OCI-LY7 (cell line): ENCODE data around the gene TALDO1.

Source experiments
- EZH2phosphoT487 ChIP-seq: fragments of 200-600 bp; sonication (generic); IDR thresholded peaks from 2 replicates; pipeline ENCODE4 v1.6.1; 2018; ENCODE audit warnings: low read depth, borderline replicate concordance, mild to moderate bottlenecking, mixed run types, antibody characterized with exemption, low read length, moderate library complexity, mixed read lengths
- TF ChIP-seq, protein P1 (sequence below): fragments of 200-600 bp; sonication (generic); conservative IDR thresholded peaks from 2 replicates; pipeline ENCODE4 v1.5.1; 2014; ENCODE audit warnings: mild to moderate bottlenecking, antibody characterized with exemption, low read length, moderate library complexity, mixed read lengths

DNA sequence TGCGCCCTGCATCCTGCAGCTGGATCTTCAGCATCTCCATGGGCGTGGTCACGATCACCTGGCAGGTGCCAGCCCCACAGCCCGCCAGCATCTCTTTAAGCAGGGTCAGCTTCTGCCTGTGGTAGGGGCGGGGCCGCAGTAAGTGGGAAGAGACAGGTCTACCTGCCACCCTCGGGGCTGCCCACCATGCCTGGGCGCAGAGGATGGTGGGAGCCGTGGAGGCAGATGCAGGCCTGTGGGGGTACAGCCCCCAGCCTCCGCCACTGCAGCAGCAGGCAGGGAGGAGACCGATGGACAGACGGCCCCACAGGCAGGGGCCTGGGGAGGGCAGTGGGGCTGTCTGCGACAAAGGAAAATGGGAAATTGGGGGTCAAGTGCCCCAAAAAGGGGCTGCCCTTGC, 45.6 kb downstream of the TALDO1 start:
- TF ChIP-seq, protein P1, sequence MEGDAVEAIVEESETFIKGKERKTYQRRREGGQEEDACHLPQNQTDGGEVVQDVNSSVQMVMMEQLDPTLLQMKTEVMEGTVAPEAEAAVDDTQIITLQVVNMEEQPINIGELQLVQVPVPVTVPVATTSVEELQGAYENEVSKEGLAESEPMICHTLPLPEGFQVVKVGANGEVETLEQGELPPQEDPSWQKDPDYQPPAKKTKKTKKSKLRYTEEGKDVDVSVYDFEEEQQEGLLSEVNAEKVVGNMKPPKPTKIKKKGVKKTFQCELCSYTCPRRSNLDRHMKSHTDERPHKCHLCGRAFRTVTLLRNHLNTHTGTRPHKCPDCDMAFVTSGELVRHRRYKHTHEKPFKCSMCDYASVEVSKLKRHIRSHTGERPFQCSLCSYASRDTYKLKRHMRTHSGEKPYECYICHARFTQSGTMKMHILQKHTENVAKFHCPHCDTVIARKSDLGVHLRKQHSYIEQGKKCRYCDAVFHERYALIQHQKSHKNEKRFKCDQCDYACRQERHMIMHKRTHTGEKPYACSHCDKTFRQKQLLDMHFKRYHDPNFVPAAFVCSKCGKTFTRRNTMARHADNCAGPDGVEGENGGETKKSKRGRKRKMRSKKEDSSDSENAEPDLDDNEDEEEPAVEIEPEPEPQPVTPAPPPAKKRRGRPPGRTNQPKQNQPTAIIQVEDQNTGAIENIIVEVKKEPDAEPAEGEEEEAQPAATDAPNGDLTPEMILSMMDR = no peak
- no peak for TF ChIP-seq EZH2phosphoT487
